GM18867 (cell line): ENCODE results near the gene UGGT2.
"Not testable (repeated sequence)": the region's sequence is repeated elsewhere in the genome, so short reads cannot be mapped to it uniquely, and the experiment has no call there.

Source experiments
- ATAC-seq: cut with Tn5 transposase; IDR thresholded peaks from one replicate; pipeline ENCODE4 v1.9.1; 2021; ENCODE audit warnings: mild to moderate bottlenecking, moderate library complexity; ENCODE audit not compliant: unreplicated experiment

The UGGT2 gene

GRCh38 chr13:95898256-95898655, 154.9 kb downstream of the UGGT2 start:
- ATAC-seq: no peak

- ATAC-seq: no peak
Measured at GRCh38 chr13:95896301-95896700, 156.9 kb downstream of the UGGT2 start.

- no peak for ATAC-seq
Measured at GRCh38 chr13:95893861-95894260, 159.3 kb downstream of the UGGT2 start.

GRCh38 chr13:95882121-95882520, 171.1 kb downstream of the UGGT2 start:
- no peak for ATAC-seq

- no peak for ATAC-seq
Measured at GRCh38 chr13:95880331-95880730, 172.9 kb downstream of the UGGT2 start.

GRCh38 chr13:95874286-95874685, 178.9 kb downstream of the UGGT2 start:
- no peak for ATAC-seq

GRCh38 chr13:95870421-95870820, 182.8 kb downstream of the UGGT2 start:
- ATAC-seq: no peak

GRCh38 chr13:95865080-95865615, 188.1 kb downstream of the UGGT2 start:
- ATAC-seq: no peak

GRCh38 chr13:95862408-95862807, 190.8 kb downstream of the UGGT2 start:
- ATAC-seq: no peak

- no peak for ATAC-seq
Measured at GRCh38 chr13:95861296-95861695, 191.9 kb downstream of the UGGT2 start.

GRCh38 chr13:95858286-95859075, 194.7 kb downstream of the UGGT2 start:
- no peak for ATAC-seq

GRCh38 chr13:95845656-95846055, 207.5 kb downstream of the UGGT2 start:
- ATAC-seq: not testable (repeated sequence)

GRCh38 chr13:95842898-95843297, 210.3 kb downstream of the UGGT2 start:
- no peak for ATAC-seq

- no peak for ATAC-seq
Measured at GRCh38 chr13:95841894-95842293, 211.3 kb downstream of the UGGT2 start.

- ATAC-seq: peak; percentile 93
Measured at GRCh38 chr13:95834134-95834765, 219.0 kb downstream of the UGGT2 start.

GRCh38 chr13:95833719-95834118, 219.5 kb downstream of the UGGT2 start:
- no peak for ATAC-seq

- ATAC-seq: no peak
Measured at GRCh38 chr13:95833126-95833525, 220.1 kb downstream of the UGGT2 start.

- ATAC-seq: no peak
Measured at GRCh38 chr13:95822303-95822702, 230.9 kb downstream of the UGGT2 start.

- ATAC-seq: no peak
Measured at GRCh38 chr13:95814495-95814894, 238.7 kb downstream of the UGGT2 start.

GRCh38 chr13:95813139-95813538, 240.1 kb downstream of the UGGT2 start:
- no peak for ATAC-seq

GRCh38 chr13:95809429-95809828, 243.8 kb downstream of the UGGT2 start:
- ATAC-seq: no peak

GRCh38 chr13:95805921-95806320, 247.3 kb downstream of the UGGT2 start:
- no peak for ATAC-seq
